GM15510 (cell line): ENCODE results near the gene CMIP.

ENCODE experiments used
- POLR2A ChIP-seq: IDR thresholded peaks from 3 replicates; pipeline ENCODE4 v1.6.1; 2011; ENCODE audit warnings: borderline replicate concordance; ENCODE audit not compliant: insufficient read length; ENCODE audit errors: extremely low read depth

The CMIP gene

DNA sequence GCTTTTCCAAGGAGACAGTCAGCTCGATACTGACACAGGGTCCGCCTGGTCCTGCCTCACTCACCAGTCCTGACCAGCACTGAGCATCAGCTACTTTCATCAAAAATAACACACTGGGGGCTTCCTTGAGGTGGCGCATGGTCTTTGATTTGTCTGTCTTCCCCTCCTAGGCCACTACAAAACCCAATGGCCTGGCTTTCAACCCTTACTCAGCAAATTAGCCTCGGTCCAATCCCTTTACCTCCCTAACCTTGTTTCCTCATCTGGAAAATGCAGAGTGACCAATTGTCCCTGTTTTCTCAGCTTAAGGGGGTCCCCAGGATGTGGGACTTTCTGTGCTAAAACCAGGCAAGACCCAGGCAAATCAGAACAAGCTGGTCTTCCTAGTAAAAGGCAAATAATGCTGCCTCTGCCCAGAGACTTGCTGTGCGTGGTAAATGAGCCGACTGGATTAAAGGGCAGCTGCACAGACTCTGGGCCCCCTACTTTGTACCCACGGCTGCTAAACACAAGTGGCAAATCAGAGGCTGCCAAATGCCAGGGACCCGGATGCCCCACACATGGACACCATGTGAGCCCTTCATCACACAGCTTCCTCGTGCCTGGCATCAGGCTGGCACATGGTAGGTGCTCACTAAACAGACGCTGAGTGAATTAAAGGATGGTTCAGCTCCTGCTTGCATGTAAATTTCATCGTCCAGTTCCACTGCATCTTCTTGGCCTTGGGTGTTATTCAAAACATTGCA lies 31.2 kb upstream of the CMIP start:
- no peak for TF ChIP-seq POLR2A

DNA sequence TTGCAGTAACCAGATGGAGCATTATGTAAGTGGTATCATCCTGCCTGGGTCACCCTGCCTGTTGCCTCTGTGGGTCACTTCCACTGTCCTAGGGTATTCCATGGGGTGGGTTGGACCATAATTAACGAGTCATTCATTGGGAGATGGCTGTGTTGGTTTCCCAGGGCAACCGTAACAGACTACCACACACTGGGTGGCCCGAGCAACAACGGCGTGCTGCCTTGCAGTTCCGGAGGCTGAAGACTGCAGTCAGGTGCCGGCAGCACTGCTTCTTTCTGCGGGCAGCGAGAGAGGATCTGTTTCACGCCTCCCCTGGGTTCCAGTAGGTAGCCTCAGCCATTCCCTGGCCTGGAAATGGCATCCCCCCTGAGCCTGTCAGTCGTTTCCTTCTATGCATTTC lies 28.9 kb upstream of the CMIP start:
- no peak for TF ChIP-seq POLR2A

DNA sequence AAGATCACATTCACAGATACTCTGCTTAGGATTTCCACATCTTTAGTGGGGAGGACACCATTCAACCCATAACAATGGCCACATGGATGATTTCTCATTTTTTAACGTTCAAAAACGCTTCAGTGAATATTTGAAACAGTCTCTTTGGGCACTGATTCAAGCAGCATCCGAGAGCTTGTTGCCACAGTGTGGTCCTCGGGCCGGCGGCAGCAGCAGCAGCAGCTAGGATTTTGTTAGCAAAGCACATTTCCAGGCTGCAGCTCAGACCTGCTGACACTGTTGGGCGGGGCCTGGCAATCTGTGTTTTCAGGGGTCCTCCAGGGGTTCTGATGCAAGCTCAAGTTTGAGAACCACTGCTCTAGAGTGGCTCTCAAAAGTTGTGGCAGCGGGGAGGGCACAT lies 27.9 kb upstream of the CMIP start:
- no peak for TF ChIP-seq POLR2A

DNA sequence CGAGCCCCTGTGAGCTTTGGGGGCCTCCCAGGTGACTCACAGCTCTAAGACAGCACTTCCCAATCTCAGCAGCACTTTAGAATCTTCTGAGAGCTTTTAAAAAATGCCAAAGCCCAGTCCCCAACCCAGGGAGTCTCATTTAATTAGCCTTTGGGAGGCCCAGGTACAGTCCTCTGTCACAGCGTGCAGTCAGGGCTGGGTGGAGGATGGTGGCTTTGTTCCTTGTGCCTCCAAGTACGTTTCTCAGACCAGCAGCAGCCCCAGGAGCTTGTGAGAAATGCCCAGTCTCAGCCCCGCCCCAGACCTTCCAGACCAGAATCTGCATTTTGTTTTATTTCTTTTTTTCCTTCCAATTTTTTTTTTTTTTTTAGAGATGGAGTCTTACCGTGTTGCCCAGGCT lies 27.4 kb upstream of the CMIP start:
- TF ChIP-seq POLR2A = no peak

DNA sequence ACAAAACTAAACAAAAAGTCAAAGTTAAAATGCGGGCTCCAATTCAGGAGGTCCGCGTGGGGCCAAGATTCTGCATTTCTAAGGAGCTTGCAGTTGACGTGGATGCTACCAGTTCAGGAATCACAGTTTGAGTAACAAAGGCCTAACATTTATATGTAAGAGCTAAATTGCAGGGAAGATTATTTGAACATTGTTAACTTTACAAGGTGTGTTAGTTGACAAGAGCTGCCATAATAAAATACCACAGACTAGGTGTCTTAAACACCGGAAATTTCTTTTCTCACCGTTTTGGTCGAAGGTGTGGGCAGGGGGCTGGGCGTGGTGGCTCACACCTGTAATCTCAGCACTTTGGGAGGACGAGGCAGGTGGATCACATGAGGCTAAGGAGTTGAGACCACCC lies 24.8 kb upstream of the CMIP start:
- no peak for TF ChIP-seq POLR2A

DNA sequence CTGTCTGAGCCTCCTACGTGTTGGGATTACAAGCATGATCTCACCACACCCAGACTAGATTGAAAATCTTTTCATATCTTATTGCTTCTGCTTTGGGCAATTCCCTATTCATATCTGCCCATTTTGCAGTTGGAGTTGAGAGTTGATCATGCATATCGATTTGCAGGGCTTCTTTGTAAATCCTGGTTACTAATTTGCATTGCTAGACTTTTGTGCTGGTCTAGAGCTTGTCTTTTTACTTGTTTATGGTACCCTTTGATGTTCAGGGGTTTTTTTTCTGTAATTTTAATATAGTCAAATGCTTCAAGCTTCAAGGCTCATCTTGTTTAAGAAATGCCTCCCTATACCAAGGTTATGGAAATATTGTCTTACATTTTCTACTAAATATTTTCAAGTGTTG lies 23.5 kb upstream of the CMIP start:
- no peak for TF ChIP-seq POLR2A

DNA sequence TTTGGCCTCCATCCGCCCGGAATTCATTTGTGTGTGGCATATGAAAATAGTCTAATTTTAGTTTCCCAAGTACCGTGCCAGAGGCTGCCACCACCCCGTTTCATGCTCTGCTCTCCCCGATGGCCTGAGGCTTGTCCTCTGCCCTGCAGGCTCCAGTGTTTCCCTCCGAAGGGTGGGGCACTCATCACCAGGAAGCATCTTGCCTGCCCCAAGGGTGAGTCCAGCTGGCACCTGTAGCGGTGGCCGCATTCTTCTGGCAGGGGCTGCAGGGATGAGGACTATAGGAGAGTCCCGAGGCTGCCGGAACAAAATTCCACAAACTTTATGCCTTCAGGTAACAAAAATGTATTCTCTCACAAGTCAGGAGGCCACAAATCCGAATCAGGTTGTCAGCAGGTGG lies 23.1 kb upstream of the CMIP start:
- TF ChIP-seq POLR2A = no peak

DNA sequence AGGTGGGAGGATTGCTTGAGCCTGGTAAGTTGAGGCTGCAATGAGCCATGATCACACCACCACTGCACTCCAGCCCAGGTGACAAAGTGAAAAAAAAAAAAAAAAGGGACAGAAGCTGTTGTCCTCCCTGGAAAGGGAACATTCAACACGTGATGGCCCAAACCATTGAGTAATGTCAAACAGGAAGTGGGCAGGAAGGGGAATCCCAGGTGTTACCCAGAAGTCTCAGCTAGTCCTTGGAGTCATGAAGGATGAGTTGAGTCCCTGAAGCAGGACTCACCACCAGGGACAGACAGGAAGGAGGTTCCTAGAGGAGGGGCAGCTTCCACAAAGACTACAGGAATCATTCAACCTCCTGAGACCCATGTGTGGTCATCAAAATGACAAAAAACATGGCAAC lies 19.8 kb upstream of the CMIP start:
- TF ChIP-seq POLR2A = no peak

DNA sequence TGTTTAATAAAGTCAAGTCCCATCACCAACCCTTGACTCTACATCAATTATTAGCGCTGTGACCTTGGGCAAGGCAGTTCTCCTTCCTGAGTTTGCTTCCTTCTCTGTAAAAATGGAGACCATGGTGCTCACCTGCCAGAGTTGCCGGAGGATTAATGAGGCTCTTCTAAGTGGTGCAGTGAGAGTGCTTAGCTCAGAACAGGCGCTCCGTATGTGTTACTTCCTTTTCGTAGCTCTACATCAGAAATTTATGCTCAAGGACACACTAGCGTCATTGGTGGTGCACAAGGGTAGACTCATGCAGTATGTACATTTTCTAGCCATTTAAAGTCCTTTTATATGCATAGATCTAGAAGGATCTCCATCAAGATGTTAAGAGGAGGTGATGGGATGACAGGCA lies 17.4 kb upstream of the CMIP start:
- no peak for TF ChIP-seq POLR2A

DNA sequence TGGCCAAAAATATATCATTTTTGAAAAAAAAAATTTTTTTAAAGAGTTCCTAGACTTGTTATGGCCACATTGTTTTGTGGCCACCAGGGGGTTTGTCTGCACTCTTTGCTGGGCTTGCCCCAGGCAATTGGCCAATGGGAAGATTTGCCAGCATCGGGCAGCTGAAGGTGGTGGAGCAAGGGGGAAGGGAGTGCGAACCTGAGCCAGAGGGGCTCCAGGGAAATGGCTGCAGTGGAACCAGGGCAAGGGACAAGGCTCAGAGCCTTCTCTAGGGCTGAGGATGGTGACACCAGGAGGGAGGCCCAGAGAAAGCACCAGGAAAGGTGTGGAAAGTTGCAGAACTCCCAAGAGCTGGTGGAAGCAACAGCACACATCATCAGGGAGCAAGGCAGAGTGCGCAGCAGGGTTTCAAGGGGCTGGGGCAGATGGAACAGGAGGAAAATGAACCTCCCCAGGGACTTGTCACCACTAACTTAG lies 15.5 kb upstream of the CMIP start:
- TF ChIP-seq POLR2A = no peak

DNA sequence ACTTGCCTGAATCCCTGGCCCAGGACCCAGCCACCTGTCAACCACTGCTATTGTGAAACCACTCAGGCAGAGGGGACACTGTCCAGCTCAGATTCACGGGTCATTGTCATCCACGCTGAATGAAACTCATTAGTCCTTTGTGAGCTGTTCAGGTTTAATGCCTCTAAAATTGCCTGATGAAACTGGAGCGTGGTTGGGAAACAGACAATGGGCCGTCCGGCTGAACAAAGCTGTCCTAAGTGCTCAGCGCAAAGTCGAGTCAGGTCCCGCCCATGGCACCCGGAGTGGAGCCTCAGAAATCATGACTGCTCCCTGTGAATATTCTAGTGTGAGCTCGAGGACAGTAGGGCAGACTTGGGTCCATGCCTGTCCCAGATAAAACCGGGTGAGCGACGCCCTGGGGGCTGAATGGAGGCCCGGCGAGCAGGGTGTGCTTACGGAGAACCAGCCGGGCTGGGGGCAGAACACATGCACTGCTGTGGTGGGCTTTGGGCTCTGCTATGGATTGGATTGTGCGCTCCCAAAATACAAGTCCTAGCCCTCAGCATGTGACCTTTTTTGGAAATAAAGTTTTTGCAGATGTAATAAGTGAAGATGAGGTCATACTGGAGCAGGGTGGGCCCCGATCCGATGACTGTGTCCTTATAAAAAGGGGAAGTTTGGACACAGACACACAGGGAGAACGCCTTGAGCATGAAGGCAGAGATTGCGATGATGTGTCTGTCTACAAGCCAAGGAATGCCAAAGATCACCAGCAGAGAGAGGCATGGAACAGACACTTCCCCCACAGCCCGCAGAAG lies 12.9 kb upstream of the CMIP start:
- TF ChIP-seq POLR2A = no peak

DNA sequence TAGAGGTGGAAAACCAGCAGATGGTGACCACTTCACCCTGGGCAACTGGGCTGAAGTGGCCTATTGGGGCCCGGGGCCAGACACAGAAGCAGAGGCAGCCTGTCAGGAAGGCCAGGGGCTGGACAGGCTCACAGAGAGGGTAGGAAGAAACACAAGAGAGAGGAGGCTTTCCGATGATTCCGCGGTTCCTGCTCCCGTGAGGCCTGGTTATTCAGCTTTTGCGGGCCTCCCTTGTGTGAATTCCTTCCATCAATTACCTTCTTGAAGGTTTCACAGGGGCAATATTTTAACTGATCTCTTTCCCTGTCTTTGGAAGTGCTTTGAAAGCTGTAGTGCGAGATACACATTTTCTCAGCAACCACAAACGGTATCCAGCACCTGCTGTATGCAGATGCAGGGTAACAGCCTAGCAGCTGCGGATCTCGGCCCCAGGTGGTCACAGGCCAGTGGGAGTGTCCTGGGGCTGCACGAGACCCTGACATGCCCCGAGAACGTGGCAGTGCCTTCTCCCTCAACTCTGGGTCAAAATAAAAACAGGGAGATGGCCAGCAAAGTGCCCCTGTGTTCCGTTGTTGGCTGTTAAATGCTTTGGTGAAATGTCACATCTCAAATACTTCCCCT lies 11.6 kb upstream of the CMIP start:
- no peak for TF ChIP-seq POLR2A

DNA sequence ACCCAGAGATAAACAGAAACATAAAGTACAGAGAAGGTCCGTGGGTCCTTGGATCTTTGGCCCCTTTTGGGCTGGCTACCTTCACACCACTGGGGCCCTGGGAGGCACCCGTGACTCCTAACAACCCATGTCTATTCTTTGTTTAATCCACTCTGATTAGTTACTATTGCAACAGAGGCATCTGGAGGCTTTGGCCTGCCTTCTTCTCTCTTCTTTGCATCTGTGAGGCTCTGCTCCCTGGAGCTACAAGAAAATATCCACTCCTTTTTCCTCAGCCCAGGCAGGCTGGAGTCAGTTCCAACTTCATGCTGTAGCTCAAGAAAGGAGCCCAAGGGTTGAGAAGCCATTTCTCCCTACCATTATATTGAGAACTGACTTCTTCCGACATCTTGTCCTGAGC lies 9.5 kb upstream of the CMIP start:
- no peak for TF ChIP-seq POLR2A

DNA sequence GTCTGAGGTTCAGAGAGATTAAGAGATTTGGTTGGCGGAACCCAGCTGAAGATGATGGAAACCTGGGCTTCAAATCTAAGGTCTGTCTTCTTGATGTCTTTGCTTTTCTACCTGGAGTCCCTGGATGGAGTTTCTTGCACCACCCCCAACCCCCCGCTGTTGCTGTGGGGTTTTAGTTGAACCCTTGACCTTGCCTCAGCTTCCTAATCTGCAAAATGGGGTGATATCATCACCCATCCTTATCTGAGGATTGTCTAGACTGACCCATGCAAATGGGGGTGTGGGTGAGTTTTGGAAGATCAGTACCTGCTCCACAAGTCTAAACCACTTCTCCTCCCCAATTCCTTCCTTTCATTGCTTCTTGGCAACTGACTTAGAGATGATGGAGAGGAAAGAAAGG lies 9.0 kb upstream of the CMIP start:
- TF ChIP-seq POLR2A = no peak

DNA sequence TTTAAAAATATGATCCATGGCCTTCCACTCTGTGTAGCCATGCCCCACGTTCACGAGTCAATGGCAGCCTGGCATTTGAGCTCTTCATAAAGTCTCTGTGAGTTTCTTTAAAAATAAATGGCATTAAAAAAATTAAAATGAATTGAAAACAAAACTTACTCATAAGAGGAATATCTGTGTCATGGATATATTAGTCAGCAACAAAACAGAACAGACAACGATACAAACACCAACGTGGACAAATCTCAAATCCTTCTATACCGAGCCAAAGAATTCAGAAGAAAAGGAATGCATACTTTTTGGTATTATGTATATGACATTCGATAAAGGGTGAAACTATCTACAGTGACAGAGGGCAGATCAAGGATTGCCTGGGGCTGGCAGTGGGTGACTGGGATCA lies 8.2 kb upstream of the CMIP start:
- no peak for TF ChIP-seq POLR2A

DNA sequence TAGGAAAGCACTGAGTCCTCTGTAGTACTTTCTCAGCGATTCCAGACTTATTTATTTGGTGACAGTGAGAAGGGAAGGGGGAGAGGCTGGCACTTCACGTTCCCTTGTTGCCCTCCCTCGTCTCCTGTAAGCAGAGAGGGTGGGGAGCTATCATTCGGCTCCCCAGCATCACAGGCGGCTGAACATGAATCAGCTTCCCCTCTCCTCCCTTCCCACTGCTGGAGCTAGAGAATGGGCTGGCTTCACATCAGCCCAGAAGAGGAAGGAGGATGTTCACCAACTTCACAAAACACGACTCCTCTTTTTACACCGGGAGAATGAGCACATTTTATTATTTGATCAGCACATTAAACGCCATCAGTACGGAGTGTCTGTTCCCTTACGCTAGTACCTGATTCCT lies 6.7 kb upstream of the CMIP start:
- no peak for TF ChIP-seq POLR2A

DNA sequence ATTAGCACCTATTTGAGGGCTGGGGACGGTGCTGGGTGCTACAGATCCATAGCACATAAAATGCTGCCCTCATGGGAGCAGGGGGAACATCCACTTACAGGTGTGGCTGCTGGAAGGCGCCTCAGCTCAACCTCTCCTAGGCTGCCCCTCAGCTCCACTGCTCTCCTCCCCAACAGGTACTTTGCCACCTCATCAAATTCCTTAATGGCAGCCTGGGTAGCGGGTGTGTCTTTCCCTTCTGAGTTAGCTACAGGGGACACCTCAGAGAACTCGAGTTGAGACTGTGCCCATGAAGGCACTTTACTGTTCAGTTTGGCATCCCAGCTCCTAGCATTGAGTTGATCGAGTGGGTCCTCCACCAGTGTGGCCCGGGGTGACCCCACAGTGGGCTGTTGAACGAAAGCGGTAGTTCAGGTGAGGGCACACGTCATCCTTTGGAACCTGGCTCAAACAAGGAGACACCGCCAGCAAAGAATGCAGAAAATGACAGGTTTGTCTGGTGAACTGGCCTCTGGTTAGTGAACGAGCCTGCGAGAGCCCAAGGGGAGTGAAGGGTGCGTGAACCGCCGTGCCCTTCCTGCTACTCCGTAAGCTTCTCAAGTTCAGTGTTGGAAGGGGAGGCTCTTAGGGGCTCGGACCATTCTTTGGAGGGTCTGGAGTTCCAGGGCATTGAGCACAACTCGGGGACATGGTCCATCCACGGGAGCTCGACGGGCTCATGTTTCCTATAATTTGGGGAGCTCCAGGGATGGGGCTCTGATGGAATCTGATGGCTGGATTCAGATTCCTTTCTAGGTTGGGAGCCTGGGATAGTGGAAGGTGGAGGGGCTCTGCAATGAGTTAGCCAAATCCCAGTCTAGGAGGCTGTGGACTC lies 3.5 kb upstream of the CMIP start:
- no peak for TF ChIP-seq POLR2A
